Stimulated activated CD4-positive, alpha-beta T cell treated with anti-CD3 and anti-CD28 coated beads, Interleukin-15, amount 100 ng/mL, for 1 hour (primary cell): Measurements from ENCODE around the gene C1QTNF12.

Source experiments
- DNase-seq, 2 donors: peaks; one replicate each; pipeline ENCODE4 v3.0.0-alpha.2; 2020; ENCODE audit warnings: low read depth in 1 of 2, low spot score in 1 of 2

The C1QTNF12 gene

GRCh38 chr1:1246577-1247340 is at the start of gene C1QTNF12:
Gene C1QTNF12 (minus strand): TSS chr1:1246722. CDS start chr1:1246690, 32 bp downstream.
- no peak for DNase-seq

- no peak for DNase-seq
Observed at GRCh38 chr1:1295154-1295923, 48.8 kb upstream of the C1QTNF12 start.

GRCh38 chr1:1294250-1294890 is 47.8 kb upstream of the C1QTNF12 start:
- DNase-seq = no peak

GRCh38 chr1:1293263-1294249 is 47.0 kb upstream of the C1QTNF12 start:
- no peak for DNase-seq

- no peak for DNase-seq
Observed at GRCh38 chr1:1292851-1293250, 46.3 kb upstream of the C1QTNF12 start.

- no peak for DNase-seq
Observed at GRCh38 chr1:1292442-1292779, 45.9 kb upstream of the C1QTNF12 start.

- DNase-seq = peak; percentile 37 to 59
Observed at GRCh38 chr1:1291548-1292441, 45.3 kb upstream of the C1QTNF12 start.

GRCh38 chr1:1291023-1291528 is 44.6 kb upstream of the C1QTNF12 start:
- no peak for DNase-seq

GRCh38 chr1:1290238-1290731 is 43.8 kb upstream of the C1QTNF12 start:
- DNase-seq = peak in 1 of 2 donors; percentile 60

- no peak for DNase-seq
Observed at GRCh38 chr1:1287288-1288110, 41.0 kb upstream of the C1QTNF12 start.

- no peak for DNase-seq
Observed at GRCh38 chr1:1286313-1287261, 40.1 kb upstream of the C1QTNF12 start.

- no peak for DNase-seq
Observed at GRCh38 chr1:1285611-1286311, 39.2 kb upstream of the C1QTNF12 start.

- no peak for DNase-seq
Observed at GRCh38 chr1:1285102-1285571, 38.6 kb upstream of the C1QTNF12 start.

GRCh38 chr1:1284221-1285101 is 37.9 kb upstream of the C1QTNF12 start:
- no peak for DNase-seq

GRCh38 chr1:1283821-1284220 is 37.3 kb upstream of the C1QTNF12 start:
- no peak for DNase-seq

- DNase-seq = no peak
Observed at GRCh38 chr1:1282998-1283397, 36.5 kb upstream of the C1QTNF12 start.
